K562 (cell line): Measurements from ENCODE around the gene SACS. TPM values are rescaled to one million over a fixed set of nuclear protein-coding genes. Genes with fewer than 3 reads are reported as not detected.

Source experiments
- ATAC-seq: fragments of 200-7000 bp; cut with Tn5 transposase; 3 replicates; pipeline ENCODE4 v1.9.1; 2020; ENCODE audit warnings: moderate library complexity
- BruUV-seq: library from RNA; stranded (reverse); fragments of 400-500 nt; replicated peaks from 2 replicates; lab custom pipeline; 2021; lab: Mats Ljungman, UMichigan
- CTCF ChIA-PET: fragments of 300-600 bp; formaldehyde crosslinking; extraction: SDS; loops from one replicate; lab custom pipeline; 2021; ENCODE audit warnings: low intra/inter-chr PET ratio; lab: Yijun Ruan, JAX
- POLR2A ChIA-PET: fragments of 300-600, 350-650 bp; sonication (Branson Sonifier 250); formaldehyde crosslinking; extraction: SDS; loops from one replicate; lab custom pipeline; 2021; ENCODE audit warnings: antibody characterized with exemption, inconsistent platforms; lab: Yijun Ruan, JAX
- DNase-seq, 4 experiments: peaks; one replicate each; pipeline versions ENCODE4 v3.0.0 to v3.0.0-alpha.2; 2011 to 2018; ENCODE audit warnings: low spot score in 3 of 4, mixed read lengths in 3 of 4; ENCODE audit errors: extremely low read depth in 1 of 4
- FAIRE-seq: peaks from 2 replicates; lab custom pipeline; 2011; peaks lifted over from hg19 to GRCh38; lab: Jason Lieb, UNC
- H2AFZ ChIP-seq: 2 replicates; pipeline ENCODE4 v1.6.0; 2011; ENCODE audit warnings: low read depth, low read length, control low read depth, inconsistent platforms
- H3K27ac ChIP-seq: fragments of 200-600 bp; 3 replicates; pipeline ENCODE4 v1.8.0; 2011; ENCODE audit warnings: low read depth, mild to moderate bottlenecking, control low read depth, inconsistent platforms, low read length, moderate library complexity, mixed read lengths; ENCODE audit errors: extremely low read depth
- H3K27me3 ChIP-seq, 2 experiments: fragments of 300-600 bp in 1 of 2; 2 replicates in 1 of 2; 3 replicates in 1 of 2; pipeline versions ENCODE4 v1.6.0 to v1.8.0; 2011; ENCODE audit warnings: inconsistent platforms in 2 of 2, low read length in 2 of 2, mild to moderate bottlenecking in 1 of 2, mixed read lengths in 1 of 2, moderate library complexity in 1 of 2; ENCODE audit not compliant: control insufficient read depth in 2 of 2, insufficient read depth in 2 of 2
- H3K36me3 ChIP-seq: fragments of 300-600 bp; 3 replicates; pipeline ENCODE4 v1.8.0; 2011; ENCODE audit warnings: mild to moderate bottlenecking, low read length, inconsistent platforms; ENCODE audit not compliant: control insufficient read depth, insufficient read depth
- H3K4me1 ChIP-seq, 2 experiments: fragments of 200-600 bp in 1 of 2; replicated peaks in 1 of 2; 2 replicates in 1 of 2; 3 replicates in 1 of 2; pipeline versions ENCODE4 v1.5.1 to v1.8.0; 2011; ENCODE audit warnings: inconsistent platforms in 2 of 2, low read length in 2 of 2, mild to moderate bottlenecking in 1 of 2, mixed read lengths in 1 of 2, moderate library complexity in 1 of 2; ENCODE audit not compliant: control insufficient read depth in 2 of 2, insufficient read depth in 2 of 2
- H3K4me2 ChIP-seq: 2 replicates; pipeline ENCODE4 v1.6.1; 2011; ENCODE audit warnings: low read length, control low read depth, inconsistent platforms, mixed read lengths; ENCODE audit not compliant: insufficient read depth
- H3K4me3 ChIP-seq: fragments of 200-600 bp; sonication (generic), shearing (Covaris generic); 2 replicates; pipeline ENCODE4 v1.5.1; 2016; ENCODE audit warnings: control low read depth, inconsistent platforms
- H3K79me2 ChIP-seq: fragments of 200-600 bp; 3 replicates; pipeline ENCODE4 v1.8.0; 2011; ENCODE audit warnings: low read length, inconsistent platforms; ENCODE audit not compliant: control insufficient read depth, insufficient read depth
- H3K9ac ChIP-seq, 2 experiments: 2 replicates each; pipeline versions ENCODE4 v1.6.0 to v1.6.1; 2011; ENCODE audit warnings: low read depth in 2 of 2, low read length in 2 of 2, control low read depth in 1 of 2, inconsistent platforms in 1 of 2, mild to moderate bottlenecking in 1 of 2, mixed read lengths in 1 of 2; ENCODE audit not compliant: insufficient read depth in 1 of 2
- H3K9me1 ChIP-seq: one replicate; pipeline ENCODE4 v1.6.0; 2011; ENCODE audit warnings: inconsistent platforms, mild to moderate bottlenecking, low read length, moderate library complexity; ENCODE audit not compliant: control insufficient read depth, insufficient read depth
- H3K9me3 ChIP-seq: replicated peaks from 2 replicates; pipeline ENCODE4 v1.5.1; 2011; ENCODE audit warnings: low read depth, low read length, inconsistent platforms; ENCODE audit not compliant: control insufficient read depth, insufficient read depth
- H4K20me1 ChIP-seq: replicated peaks from 2 replicates; pipeline ENCODE4 v1.6.1; 2011; ENCODE audit warnings: low read length, inconsistent platforms, mixed read lengths; ENCODE audit not compliant: control insufficient read depth, insufficient read depth
- ARHGAP35 ChIP-seq: fragments of 450-650 bp; IDR thresholded peaks from 2 replicates; pipeline ENCODE4 v1.6.1; 2018; ENCODE audit not compliant: partially characterized antibody
- ARID3A ChIP-seq: IDR thresholded peaks from 2 replicates; pipeline ENCODE4 v1.6.1; 2012; ENCODE audit warnings: low read depth, low read length, improper control_type of control experiment, borderline replicate concordance
- ASH1L ChIP-seq: fragments of 450-650 bp; IDR thresholded peaks from 2 replicates; pipeline ENCODE4 v1.6.1; 2018; ENCODE audit warnings: borderline replicate concordance, mild to moderate bottlenecking, low read depth; ENCODE audit not compliant: partially characterized antibody
- FOXJ2 ChIP-seq: fragments of 200-800 bp; sonication (Bioruptor generic); IDR thresholded peaks from 2 replicates; pipeline ENCODE4 v1.6.1; 2016; ENCODE audit warnings: missing genetic modification characterization, missing compliant biosample characterization
- ILK ChIP-seq: fragments of 450-650 bp; IDR thresholded peaks from 2 replicates; pipeline ENCODE4 v1.6.1; 2016; ENCODE audit warnings: missing genetic modification characterization, low read depth, mild to moderate bottlenecking, missing compliant biosample characterization, moderate library complexity, borderline replicate concordance
- MCM3 ChIP-seq: fragments of 450-650 bp; IDR thresholded peaks from 2 replicates; pipeline ENCODE4 v1.6.1; 2016
- MXI1 ChIP-seq: IDR thresholded peaks from 2 replicates; pipeline ENCODE4 v1.6.1; 2011; ENCODE audit warnings: low read depth, mild to moderate bottlenecking, improper control_type of control experiment, low read length
- NELFE ChIP-seq: IDR thresholded peaks from 2 replicates; pipeline ENCODE4 v1.6.1; 2011; ENCODE audit warnings: mild to moderate bottlenecking; ENCODE audit not compliant: insufficient read depth, insufficient read length
- RBM39 ChIP-seq: fragments of 200-400 bp; formaldehyde crosslinking; optimal IDR thresholded peaks from 2 replicates; pipeline ENCODE3; 2018; ENCODE audit warnings: low read depth, low read length
- SMARCA5 ChIP-seq: fragments of 450-650 bp; IDR thresholded peaks from 2 replicates; pipeline ENCODE4 v1.6.1; 2016
- TEAD2 ChIP-seq: fragments of 450-650 bp; IDR thresholded peaks from 2 replicates; pipeline ENCODE4 v1.6.1; 2016; ENCODE audit warnings: missing genetic modification characterization, control low read depth, missing compliant biosample characterization
- ZNF124 ChIP-seq: sonication (generic); formaldehyde crosslinking; IDR thresholded peaks from 2 replicates; pipeline ENCODE4 v1.8.1; 2022; ENCODE audit warnings: missing genetic modification reagents
- ZNF175 ChIP-seq: fragments of 200-800 bp; sonication (Bioruptor generic); IDR thresholded peaks from 2 replicates; pipeline ENCODE4 v1.6.1; 2016; ENCODE audit warnings: low read depth, mild to moderate bottlenecking, missing genetic modification characterization, missing compliant biosample characterization
- ZNF764 ChIP-seq: fragments of 250-450 bp; sonication (Bioruptor Pico); IDR thresholded peaks from 2 replicates; pipeline ENCODE4 v1.4.0; 2020; ENCODE audit warnings: low read depth, mild to moderate bottlenecking, moderate library complexity
- WGBS: fragments of 100-300 bp; shearing (Covaris generic); methylation state at CpG from one replicate; pipeline ENCODE4 v1.1.6; 2016; ENCODE audit warnings: low coverage, mixed read lengths; ENCODE audit not compliant: insufficient coverage; ENCODE audit errors: missing lambda C conversion rate; 5-methylcytosine and 5-hydroxymethylcytosine counted together
- in situ Hi-C: fragments of 300-500 bp; cut with MboI; formaldehyde crosslinking; loops from 4 replicates; pipeline ENCODE4 v1.15.0; 2018; ENCODE audit warnings: inconsistent platforms, mixed read lengths
- intact Hi-C: fragments of 100-400 bp; cut with micrococcal nuclease; formaldehyde crosslinking; loops from 2 replicates; pipeline ENCODE4 v1.14.2; 2022
- polyA plus RNA-seq, 8 experiments: library from polyadenylated mRNA; depleted of rRNA in 4 of 8; stranded (reverse) in 5 of 8; unstranded in 3 of 8; fragments of >200 nt; fragmentation: Nextera tagmentation in 2 of 8; fragmentation: Illumina TruSeq in 1 of 8; extraction: Ambion mirVana in 2 of 8; extraction: Trizol in 1 of 8; gene quantifications; 2 replicates each; pipeline versions ENCODE4 v1.2.1 to v1.2.3, GENCODE V29; 2011 to 2014; ENCODE audit warnings: inconsistent platforms in 1 of 8, missing spikeins in 1 of 8
- total RNA-seq, 7 experiments: library from RNA; depleted of rRNA in 6 of 7; stranded (reverse); fragments of >200 nt in 6 of 7; fragmentation: Illumina TruSeq in 2 of 7; extraction: Trizol in 2 of 7; gene quantifications; 2 replicates each; pipeline versions ENCODE4 v1.2.1 to v1.2.3, GENCODE V29; 2011 to 2021; ENCODE audit warnings: low replicate concordance in 1 of 7
- TF ChIP-seq, protein P1 (sequence below): fragments of 250-450 bp; sonication (Bioruptor Pico); IDR thresholded peaks from 2 replicates; pipeline ENCODE4 v1.4.0; 2020; ENCODE audit warnings: mild to moderate bottlenecking, moderate library complexity, borderline replicate concordance

The SACS gene
- total and polyA plus RNA-seq, 9 of the 15 experiments (the other 6 are each of a cell fraction or from before 2014, with no cell fraction given) = 4.7 to 28.2 (median 18.9) TPM

- ATAC-seq (no peak), FAIRE-seq (no peak), DNase-seq (no peak)
- H3K27ac ChIP-seq = no peak overlapping the region
- ChIA-PET CTCF (no interaction called here), POLR2A (no interaction called here)
- no peak overlapping the region for H3K9ac ChIP-seq
- peaks cover 0 to 8% of the 10 kb centered on the region in 2 experiments; a peak in 2 of 5 replicates for H3K4me1 ChIP-seq
- H3K9me3 ChIP-seq = no peaks in the 10 kb centered on the region
- no peaks in the 10 kb centered on the region for H4K20me1 ChIP-seq
- no peaks in the 10 kb centered on the region for H3K79me2 ChIP-seq
- WGBS = 0% methylated on average over 3 of the region's 3 CpGs
- intact Hi-C loops = loop anchor here (10.0 kb wide), 2 partner anchors 252 to 432 kb away; partner anchors contain the start of gene C1QTNF9B
- H3K4me2 ChIP-seq = no peak overlapping the region
- in situ Hi-C loops = loop anchor here (10.0 kb wide), 1 partner anchor 432 kb away; the partner anchor contains the start of gene C1QTNF9B
- no peak overlapping the region for H2AFZ ChIP-seq
- peaks cover 0 to 11% of the 10 kb centered on the region in 2 experiments; a peak in 2 of 5 replicates for H3K27me3 ChIP-seq
- TF ChIP-seq TEAD2 (tag) (no peak), NELFE (no peak), FOXJ2 (tag) (no peak), ILK (tag) (no peak), SMARCA5 (no peak), RBM39 (no peak), MXI1 (no peak), ZNF764 (no peak), ZNF124 (CRISPR knock-in tag) (no peak), ARHGAP35 (no peak), MCM3 (no peak), ZNF175 (CRISPR knock-in tag) (no peak), ARID3A (no peak), ASH1L (no peak)
- TF ChIP-seq, protein P1, sequence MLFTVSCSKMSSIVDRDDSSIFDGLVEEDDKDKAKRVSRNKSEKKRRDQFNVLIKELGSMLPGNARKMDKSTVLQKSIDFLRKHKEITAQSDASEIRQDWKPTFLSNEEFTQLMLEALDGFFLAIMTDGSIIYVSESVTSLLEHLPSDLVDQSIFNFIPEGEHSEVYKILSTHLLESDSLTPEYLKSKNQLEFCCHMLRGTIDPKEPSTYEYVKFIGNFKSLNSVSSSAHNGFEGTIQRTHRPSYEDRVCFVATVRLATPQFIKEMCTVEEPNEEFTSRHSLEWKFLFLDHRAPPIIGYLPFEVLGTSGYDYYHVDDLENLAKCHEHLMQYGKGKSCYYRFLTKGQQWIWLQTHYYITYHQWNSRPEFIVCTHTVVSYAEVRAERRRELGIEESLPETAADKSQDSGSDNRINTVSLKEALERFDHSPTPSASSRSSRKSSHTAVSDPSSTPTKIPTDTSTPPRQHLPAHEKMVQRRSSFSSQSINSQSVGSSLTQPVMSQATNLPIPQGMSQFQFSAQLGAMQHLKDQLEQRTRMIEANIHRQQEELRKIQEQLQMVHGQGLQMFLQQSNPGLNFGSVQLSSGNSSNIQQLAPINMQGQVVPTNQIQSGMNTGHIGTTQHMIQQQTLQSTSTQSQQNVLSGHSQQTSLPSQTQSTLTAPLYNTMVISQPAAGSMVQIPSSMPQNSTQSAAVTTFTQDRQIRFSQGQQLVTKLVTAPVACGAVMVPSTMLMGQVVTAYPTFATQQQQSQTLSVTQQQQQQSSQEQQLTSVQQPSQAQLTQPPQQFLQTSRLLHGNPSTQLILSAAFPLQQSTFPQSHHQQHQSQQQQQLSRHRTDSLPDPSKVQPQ = no peak
- H3K9me1 ChIP-seq = no peaks in the 10 kb centered on the region
- no peaks in the 10 kb centered on the region for H3K36me3 ChIP-seq
- no TSS peak for BruUV-seq
- no peak overlapping the region for H3K4me3 ChIP-seq
These were observed 29.5 kb upstream of the SACS start for GRCh38 chr13:23462815-23463559.
